NOMO-1 treated with dmso at 0.1 percent for 144 hours (cell line): ENCODE results near the gene RAB11FIP3.

Experiments
- DNase-seq: peaks from one replicate; lab custom pipeline; 2025; ENCODE audit not compliant: unreplicated experiment; lab: John Stamatoyannopoulos, UW

Gene RAB11FIP3

GRCh38 chr16:551210-551609, 125.8 kb downstream of the RAB11FIP3 start:
- no peak for DNase-seq

GRCh38 chr16:552171-552570, 126.7 kb downstream of the RAB11FIP3 start:
- DNase-seq: no peak

- no peak for DNase-seq
These were observed 128.3 kb downstream of the RAB11FIP3 start for GRCh38 chr16:553601-554296.

- no peak for DNase-seq
These were observed 128.8 kb downstream of the RAB11FIP3 start for GRCh38 chr16:554297-554621.

GRCh38 chr16:554640-555365, 129.4 kb downstream of the RAB11FIP3 start:
- no peak for DNase-seq

GRCh38 chr16:555528-556473, 130.4 kb downstream of the RAB11FIP3 start:
- no peak for DNase-seq

- DNase-seq: no peak
These were observed 131.2 kb downstream of the RAB11FIP3 start for GRCh38 chr16:556474-557173.

- no peak for DNase-seq
These were observed 132.2 kb downstream of the RAB11FIP3 start for GRCh38 chr16:557463-558297.

GRCh38 chr16:558298-559020, 133.0 kb downstream of the RAB11FIP3 start:
- DNase-seq: no peak

GRCh38 chr16:559021-559380, 133.6 kb downstream of the RAB11FIP3 start:
- DNase-seq: no peak

- no peak for DNase-seq
These were observed 134.2 kb downstream of the RAB11FIP3 start for GRCh38 chr16:559411-560203.

GRCh38 chr16:560204-560700, 134.8 kb downstream of the RAB11FIP3 start, which contains the start of gene PRR35:
Gene PRR35 (plus strand): TSS chr16:560394. CDS start chr16:563295, 2,901 bp downstream.
- DNase-seq: no peak

GRCh38 chr16:560701-561412, 135.4 kb downstream of the RAB11FIP3 start:
- no peak for DNase-seq

- DNase-seq: no peak
These were observed 136.0 kb downstream of the RAB11FIP3 start for GRCh38 chr16:561413-561794.

GRCh38 chr16:561957-562938, 136.8 kb downstream of the RAB11FIP3 start:
- DNase-seq: no peak

- no peak for DNase-seq
These were observed 137.7 kb downstream of the RAB11FIP3 start for GRCh38 chr16:563072-563644.
